GM23338 (cell line): ENCODE measurements around the gene RNF145. TPM values are rescaled to one million over a fixed set of nuclear protein-coding genes. Genes with fewer than 3 reads are reported as not detected.

Experiments used
- ATAC-seq: fragments of 200-7000 bp; cut with Tn5 transposase; 3 replicates; pipeline ENCODE4 v1.9.1; 2020
- DNase-seq: peaks from one replicate; pipeline ENCODE4 v3.0.0-alpha.2; 2015; ENCODE audit warnings: low spot score
- H2AFZ ChIP-seq: fragments of 200-600 bp; sonication (generic); 2 replicates; pipeline ENCODE4 v1.8.0; 2016; ENCODE audit warnings: antibody characterized with exemption, mild to moderate bottlenecking, moderate library complexity
- H3F3A ChIP-seq: fragments of 200-600 bp; sonication (generic); replicated peaks from 2 replicates; pipeline ENCODE4 v1.8.0; 2017; ENCODE audit warnings: antibody characterized with exemption, mixed run types, low read depth
- H3K27ac ChIP-seq: fragments of 200-600 bp; sonication (generic); 2 replicates; pipeline ENCODE4 v1.6.1; 2016; ENCODE audit warnings: low read depth
- H3K27me3 ChIP-seq: fragments of 200-600 bp; sonication (generic); 2 replicates; pipeline ENCODE4 v1.8.0; 2016; ENCODE audit warnings: mild to moderate bottlenecking, mixed run types, moderate library complexity; ENCODE audit not compliant: insufficient read depth
- H3K36me3 ChIP-seq: fragments of 200-600 bp; sonication (generic); 2 replicates; pipeline ENCODE4 v1.8.0; 2016; ENCODE audit warnings: mild to moderate bottlenecking; ENCODE audit not compliant: insufficient read depth
- H3K4me1 ChIP-seq: fragments of 200-600 bp; sonication (generic); 2 replicates; pipeline ENCODE4 v1.8.0; 2016; ENCODE audit warnings: mild to moderate bottlenecking, moderate library complexity; ENCODE audit not compliant: insufficient read depth
- H3K4me2 ChIP-seq: fragments of 200-600 bp; sonication (generic); 2 replicates; pipeline ENCODE4 v1.7.1; 2017; ENCODE audit warnings: mixed run types
- H3K4me3 ChIP-seq: fragments of 200-600 bp; sonication (generic); 2 replicates; pipeline ENCODE4 v1.6.1; 2016; ENCODE audit warnings: mixed run types
- H3K79me2 ChIP-seq: fragments of 200-600 bp; sonication (generic); replicated peaks from 2 replicates; pipeline ENCODE4 v1.8.0; 2017; ENCODE audit warnings: mild to moderate bottlenecking; ENCODE audit not compliant: insufficient read depth
- H3K9me2 ChIP-seq: fragments of 200-600 bp; sonication (generic); 2 replicates; pipeline ENCODE4 v1.8.0; 2017; ENCODE audit not compliant: insufficient read depth
- H4K20me1 ChIP-seq: fragments of 200-600 bp; sonication (generic); replicated peaks from 2 replicates; pipeline ENCODE4 v1.8.0; 2017; ENCODE audit warnings: mild to moderate bottlenecking; ENCODE audit not compliant: insufficient read depth
- H3K27ac Mint-ChIP-seq: 2 replicates; pipeline ENCODE4 v1.8.0; 2020; ENCODE audit warnings: inconsistent platforms, mild to moderate bottlenecking, moderate library complexity, mixed read lengths
- H3K27me3 Mint-ChIP-seq: 3 replicates; pipeline ENCODE4 v1.8.0; 2022; ENCODE audit warnings: low read depth, mild to moderate bottlenecking, moderate library complexity, mixed read lengths, inconsistent platforms; ENCODE audit not compliant: insufficient read depth, poor library complexity
- H3K36me3 Mint-ChIP-seq: 3 replicates; pipeline ENCODE4 v1.8.0; 2021; ENCODE audit warnings: low read depth, mild to moderate bottlenecking, inconsistent platforms, moderate library complexity, mixed read lengths
- H3K4me1 Mint-ChIP-seq: 3 replicates; pipeline ENCODE4 v1.8.0; 2020; ENCODE audit warnings: mild to moderate bottlenecking, inconsistent platforms, mixed read lengths
- H3K4me3 Mint-ChIP-seq: 3 replicates; pipeline ENCODE4 v1.8.0; 2021; ENCODE audit warnings: moderate library complexity, mild to moderate bottlenecking, inconsistent platforms, mixed read lengths
- H3K9me3 Mint-ChIP-seq: 3 replicates; pipeline ENCODE4 v1.8.0; 2020; ENCODE audit warnings: moderate library complexity, mild to moderate bottlenecking, inconsistent platforms, mixed read lengths
- ETS1 ChIP-seq: IDR thresholded peaks from 2 replicates; pipeline ENCODE4 v1.6.1; 2016; ENCODE audit warnings: antibody characterized with exemption
- EZH2 ChIP-seq: fragments of 200-600 bp; sonication (generic); IDR thresholded peaks from one replicate; pipeline ENCODE4 v1.8.0; 2017; ENCODE audit warnings: antibody characterized with exemption, mild to moderate bottlenecking, low read depth; ENCODE audit not compliant: unreplicated experiment
- REST ChIP-seq: IDR thresholded peaks from one replicate; pipeline ENCODE4 v1.6.1; 2018; ENCODE audit warnings: antibody characterized with exemption; ENCODE audit not compliant: unreplicated experiment
- STAT1 ChIP-seq: IDR thresholded peaks from one replicate; pipeline ENCODE4 v1.6.1; 2016; ENCODE audit warnings: antibody characterized with exemption; ENCODE audit not compliant: unreplicated experiment
- ZNF114 ChIP-seq: fragments of 250-450 bp; sonication (Bioruptor Pico); IDR thresholded peaks from 2 replicates; pipeline ENCODE4 v1.5.0; 2020; ENCODE audit warnings: mild to moderate bottlenecking, moderate library complexity
- ZNF331 ChIP-seq: fragments of 250-450 bp; sonication (Bioruptor Pico); IDR thresholded peaks from 2 replicates; pipeline ENCODE4 v1.5.0; 2020; ENCODE audit warnings: low read depth, mild to moderate bottlenecking, moderate library complexity
- ZNF462 ChIP-seq: fragments of 250-450 bp; sonication (Bioruptor Pico); IDR thresholded peaks from 2 replicates; pipeline ENCODE4 v1.5.0; 2020; ENCODE audit warnings: mild to moderate bottlenecking, moderate library complexity
- polyA plus RNA-seq: library from polyadenylated mRNA; unstranded; fragments of >200 nt; fragmentation: Nextera tagmentation; extraction: Ambion mirVana; gene quantifications from 2 replicates; pipeline ENCODE4 v1.2.1, GENCODE V29; 2016
- total RNA-seq: library from RNA; depleted of rRNA; stranded (reverse); fragments of >200 nt; shearing (Covaris generic); gene quantifications from 2 replicates; pipeline ENCODE4 v1.2.3, GENCODE V29; 2014

Gene RNF145
- total and polyA plus RNA-seq, 2 experiments from 2014 or later = 15.6 to 43.5 TPM

GRCh38 chr5:159120446-159120845 is 88.9 kb downstream of the RNF145 start:
- no peak overlapping the region for H3K27ac ChIP-seq
- ATAC-seq = no peak

More at GRCh38 chr5:159120446-159120845, 88.9 kb downstream of the RNF145 start:
- Mint-ChIP-seq H3K9me3 (peaks cover 15% of the 10 kb centered on the region; the same call in 2 of the 3 replicates), H3K27ac (no peak overlapping the region), H3K27me3 (peaks cover 5% of the 10 kb centered on the region), H3K4me3 (no peak overlapping the region), H3K36me3 (peaks cover 4% of the 10 kb centered on the region; the same call in 1 of the 3 replicates), H3K4me1 (no peaks in the 10 kb centered on the region; the same call in 2 of the 3 replicates)
- Histone ChIP-seq H3F3A (no peaks in the 10 kb centered on the region), H2AFZ (no peak overlapping the region), H3K4me1 (no peaks in the 10 kb centered on the region), H3K27me3 (no peaks in the 10 kb centered on the region), H3K79me2 (no peaks in the 10 kb centered on the region), H3K4me3 (no peak overlapping the region), H3K36me3 (no peaks in the 10 kb centered on the region), H4K20me1 (no peaks in the 10 kb centered on the region), H3K9me2 (no peaks in the 10 kb centered on the region), H3K4me2 (no peak overlapping the region)
- no peak for DNase-seq
- TF ChIP-seq EZH2 = no peak
- TF ChIP-seq ZNF462 (CRISPR knock-in tag) = no peak
- TF ChIP-seq ZNF331 (CRISPR knock-in tag) = no peak
- TF ChIP-seq ETS1 = no peak
- TF ChIP-seq REST = no peak
- no peak for TF ChIP-seq ZNF114 (CRISPR knock-in tag)
- no peak for TF ChIP-seq STAT1
